Vagina (tissue), 2 donors: Measurements from ENCODE around the gene SAP30L. TPM values are rescaled to one million over a fixed set of nuclear protein-coding genes. Genes with fewer than 3 reads are reported as not detected.

Experiments used
- DNase-seq, 2 donors: peaks; one replicate each; pipeline ENCODE4 v3.0.0-alpha.2; 2017; ENCODE audit errors: extremely low spot score in 2 of 2
- H3K27ac ChIP-seq: fragments of 200-600 bp; sonication (generic); one replicate; pipeline ENCODE4 v1.5.1; 2019
- H3K27me3 ChIP-seq: fragments of 200-600 bp; sonication (generic); one replicate; pipeline ENCODE4 v1.5.1; 2019
- H3K36me3 ChIP-seq, 2 donors: fragments of 200-600 bp; sonication (generic); one replicate each; pipeline ENCODE4 v1.5.1; 2017 to 2019
- H3K4me1 ChIP-seq: fragments of 200-600 bp; sonication (generic); one replicate; pipeline ENCODE4 v1.5.1; 2019
- H3K4me3 ChIP-seq, 2 donors: fragments of 200-600 bp; sonication (generic); 1 replicate in 1 of 2; 2 replicates in 1 of 2; pipeline ENCODE4 v1.5.1; 2016 to 2019
- H3K9me3 ChIP-seq: fragments of 200-600 bp; sonication (generic); one replicate; pipeline ENCODE4 v1.5.1; 2019
- POLR2A ChIP-seq, 2 donors: fragments of 450-650 bp; IDR thresholded peaks; one replicate each; pipeline ENCODE4 v1.6.1; 2017; ENCODE audit warnings: antibody characterized with exemption in 2 of 2, mild to moderate bottlenecking in 2 of 2, moderate library complexity in 2 of 2
- POLR2AphosphoS5 ChIP-seq, 2 donors: sonication (generic); formaldehyde crosslinking; IDR thresholded peaks; one replicate each; pipeline ENCODE4 v1.9.0; 2017; ENCODE audit warnings: antibody characterized with exemption in 2 of 2, mild to moderate bottlenecking in 2 of 2, low read depth in 1 of 2; ENCODE audit not compliant: insufficient read depth in 1 of 2
- intact Hi-C: fragments of 100-400 bp; cut with DNase I; formaldehyde crosslinking; loops from one replicate; pipeline ENCODE4 v1.15.1; 2023
- total RNA-seq: library from RNA; depleted of rRNA; stranded (reverse); fragments of >200 nt; gene quantifications from one replicate; pipeline ENCODE4 v1.2.3, GENCODE V29; 2016
- TF ChIP-seq, protein P1 (sequence below), 3 experiments: fragments of 450-650 bp in 2 of 3; fragments of 200-600 bp in 1 of 3; sonication (generic) in 1 of 3; IDR thresholded peaks; one replicate each; pipeline ENCODE4 v1.5.1; 2017 to 2019; ENCODE audit warnings: antibody characterized with exemption in 3 of 3, mild to moderate bottlenecking in 2 of 3, moderate library complexity in 2 of 3

SAP30L gene
- total RNA-seq, 1 donor from 2014 or later: 54.3 TPM

DNA sequence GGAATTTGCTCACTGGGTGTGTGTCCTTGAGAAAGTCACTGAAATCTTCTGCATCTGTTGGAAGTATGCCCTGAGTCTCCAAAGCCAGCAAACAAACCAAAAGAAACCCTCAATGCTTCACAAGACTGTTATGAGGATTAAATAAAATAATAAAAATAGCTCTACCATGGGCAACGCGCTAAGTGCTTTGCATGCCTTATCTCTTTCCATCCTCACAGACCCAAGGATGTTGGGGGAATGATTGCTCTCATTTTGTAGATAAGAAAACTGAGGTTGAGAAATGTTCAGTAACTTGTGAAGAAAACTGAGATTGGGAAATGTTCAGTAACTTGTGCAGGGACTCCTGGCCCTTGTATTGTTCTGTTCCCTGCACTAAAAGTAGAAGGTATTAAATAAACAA is 24.3 kb downstream of the SAP30L start:
- intact Hi-C loops: no loop called here
- Histone ChIP-seq H3K9me3 (no peaks in the 10 kb centered on the region), H3K27ac (no peak overlapping the region), H3K4me3 (no peak overlapping the region), H3K27me3 (peaks cover 9% of the 10 kb centered on the region), H3K36me3 (no peaks in the 10 kb centered on the region), H3K4me1 (peaks cover 9% of the 10 kb centered on the region)
- no peak for DNase-seq
- TF ChIP-seq, protein P1, sequence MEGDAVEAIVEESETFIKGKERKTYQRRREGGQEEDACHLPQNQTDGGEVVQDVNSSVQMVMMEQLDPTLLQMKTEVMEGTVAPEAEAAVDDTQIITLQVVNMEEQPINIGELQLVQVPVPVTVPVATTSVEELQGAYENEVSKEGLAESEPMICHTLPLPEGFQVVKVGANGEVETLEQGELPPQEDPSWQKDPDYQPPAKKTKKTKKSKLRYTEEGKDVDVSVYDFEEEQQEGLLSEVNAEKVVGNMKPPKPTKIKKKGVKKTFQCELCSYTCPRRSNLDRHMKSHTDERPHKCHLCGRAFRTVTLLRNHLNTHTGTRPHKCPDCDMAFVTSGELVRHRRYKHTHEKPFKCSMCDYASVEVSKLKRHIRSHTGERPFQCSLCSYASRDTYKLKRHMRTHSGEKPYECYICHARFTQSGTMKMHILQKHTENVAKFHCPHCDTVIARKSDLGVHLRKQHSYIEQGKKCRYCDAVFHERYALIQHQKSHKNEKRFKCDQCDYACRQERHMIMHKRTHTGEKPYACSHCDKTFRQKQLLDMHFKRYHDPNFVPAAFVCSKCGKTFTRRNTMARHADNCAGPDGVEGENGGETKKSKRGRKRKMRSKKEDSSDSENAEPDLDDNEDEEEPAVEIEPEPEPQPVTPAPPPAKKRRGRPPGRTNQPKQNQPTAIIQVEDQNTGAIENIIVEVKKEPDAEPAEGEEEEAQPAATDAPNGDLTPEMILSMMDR (IDR thresholded peaks at IDR 0.05): no peak
- TF ChIP-seq POLR2AphosphoS5 (IDR thresholded peaks at IDR 0.05; ENCODE audit: insufficient read depth in 1 of 2, low read depth in 1 of 2) (no peak), POLR2A (IDR thresholded peaks at IDR 0.05) (no peak)

DNA sequence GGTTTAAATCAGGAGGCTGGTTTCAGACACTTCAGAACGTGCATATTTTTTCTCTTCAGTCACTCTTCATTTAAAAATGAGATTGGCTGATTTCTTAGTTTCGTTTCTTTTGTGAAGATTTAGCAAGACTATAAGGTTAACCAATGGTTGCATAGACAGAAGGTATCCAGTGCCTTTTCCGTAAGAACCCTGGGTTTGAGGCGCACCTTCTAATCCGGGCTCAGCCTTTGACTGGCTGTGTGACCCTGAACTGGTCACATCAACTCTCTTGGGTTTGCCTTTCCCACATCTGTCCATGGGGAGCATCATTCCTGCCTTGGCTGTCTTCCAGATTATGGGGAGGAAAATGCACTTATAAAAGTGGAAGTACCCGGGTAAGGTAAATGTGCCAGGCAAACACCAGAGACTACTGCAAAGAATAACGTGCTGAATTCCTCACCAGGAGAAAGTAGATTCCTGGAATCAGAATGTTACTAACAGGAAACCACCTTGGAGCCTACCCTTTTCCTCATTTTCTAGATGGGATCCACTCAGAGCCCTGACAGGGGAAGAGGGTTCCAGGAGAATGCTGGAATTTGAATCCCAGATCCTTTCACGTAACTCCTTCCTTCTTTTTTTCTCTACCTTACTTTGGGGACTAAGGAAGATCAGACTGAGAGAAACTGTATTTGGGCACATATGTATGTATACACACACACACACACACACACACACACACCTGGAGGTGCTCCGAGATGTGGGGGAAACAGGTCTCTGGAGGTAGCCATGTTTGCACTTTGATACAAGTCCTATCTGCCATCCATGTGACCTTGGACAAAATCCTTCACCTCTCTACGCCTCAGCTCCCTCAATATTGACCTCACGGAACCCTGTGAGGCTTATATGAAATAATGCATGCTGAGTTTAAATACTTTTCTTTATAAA is 25.4 kb downstream of the SAP30L start:
- Histone ChIP-seq H3K27me3 (peaks cover 20% of the 10 kb centered on the region), H3K4me3 (no peak overlapping the region), H3K27ac (no peak overlapping the region), H3K4me1 (peaks cover 19% of the 10 kb centered on the region), H3K36me3 (no peaks in the 10 kb centered on the region), H3K9me3 (no peaks in the 10 kb centered on the region)
- intact Hi-C loops: no loop called here
- TF ChIP-seq POLR2AphosphoS5 (IDR thresholded peaks at IDR 0.05; ENCODE audit: insufficient read depth in 1 of 2, low read depth in 1 of 2) (no peak), POLR2A (IDR thresholded peaks at IDR 0.05) (no peak)
- TF ChIP-seq, protein P1 (IDR thresholded peaks at IDR 0.05): no peak
- no peak for DNase-seq

DNA sequence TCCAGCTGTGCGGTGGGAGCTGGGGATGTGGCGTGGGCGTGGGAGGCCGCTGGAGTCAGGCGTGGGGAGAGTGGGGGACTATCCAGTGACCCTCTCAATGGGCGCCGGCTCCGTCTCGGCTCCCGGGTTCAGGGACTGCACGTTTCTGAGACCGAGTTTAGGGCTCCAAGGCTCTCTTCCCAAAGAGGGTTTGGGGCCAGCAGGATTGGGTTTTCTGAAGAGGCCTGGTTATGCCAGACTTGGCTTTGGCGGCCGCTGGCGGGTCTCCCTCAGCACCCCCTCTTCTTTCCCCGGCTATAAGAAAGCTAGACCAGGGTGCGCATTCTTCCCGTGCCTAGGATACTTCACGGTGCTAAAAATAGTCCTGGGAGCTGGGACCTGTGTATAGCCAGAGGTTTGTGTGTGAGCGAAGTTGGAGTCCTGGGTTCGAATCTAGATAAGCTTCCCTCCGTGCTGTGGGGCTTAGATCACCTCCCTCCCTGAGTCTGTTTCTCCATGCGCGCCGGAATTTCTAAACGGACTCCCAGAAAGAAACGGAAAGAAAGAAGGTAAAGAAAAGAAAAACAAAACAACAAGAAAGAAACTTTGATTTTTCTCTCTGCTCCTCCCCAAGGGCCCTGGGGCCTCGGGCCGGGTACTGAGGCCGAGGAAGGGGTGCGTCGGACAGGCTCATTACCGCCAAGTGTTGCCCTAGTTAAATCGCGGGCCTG is 27.2 kb downstream of the SAP30L start:
- no peak for DNase-seq
- peaks cover 36% of the 10 kb centered on the region for H3K4me1 ChIP-seq
- TF ChIP-seq POLR2A (IDR thresholded peaks at IDR 0.05) (no peak), POLR2AphosphoS5 (IDR thresholded peaks at IDR 0.05; ENCODE audit: insufficient read depth in 1 of 2, low read depth in 1 of 2) (no peak)
- TF ChIP-seq, protein P1 (IDR thresholded peaks at IDR 0.05): no peak
- intact Hi-C loops: no loop called here
- no peak overlapping the region for H3K27ac ChIP-seq
- H3K4me3 ChIP-seq: no peak overlapping the region
- no peaks in the 10 kb centered on the region for H3K9me3 ChIP-seq
- H3K36me3 ChIP-seq: no peaks in the 10 kb centered on the region
- H3K27me3 ChIP-seq: peaks cover 26% of the 10 kb centered on the region

DNA sequence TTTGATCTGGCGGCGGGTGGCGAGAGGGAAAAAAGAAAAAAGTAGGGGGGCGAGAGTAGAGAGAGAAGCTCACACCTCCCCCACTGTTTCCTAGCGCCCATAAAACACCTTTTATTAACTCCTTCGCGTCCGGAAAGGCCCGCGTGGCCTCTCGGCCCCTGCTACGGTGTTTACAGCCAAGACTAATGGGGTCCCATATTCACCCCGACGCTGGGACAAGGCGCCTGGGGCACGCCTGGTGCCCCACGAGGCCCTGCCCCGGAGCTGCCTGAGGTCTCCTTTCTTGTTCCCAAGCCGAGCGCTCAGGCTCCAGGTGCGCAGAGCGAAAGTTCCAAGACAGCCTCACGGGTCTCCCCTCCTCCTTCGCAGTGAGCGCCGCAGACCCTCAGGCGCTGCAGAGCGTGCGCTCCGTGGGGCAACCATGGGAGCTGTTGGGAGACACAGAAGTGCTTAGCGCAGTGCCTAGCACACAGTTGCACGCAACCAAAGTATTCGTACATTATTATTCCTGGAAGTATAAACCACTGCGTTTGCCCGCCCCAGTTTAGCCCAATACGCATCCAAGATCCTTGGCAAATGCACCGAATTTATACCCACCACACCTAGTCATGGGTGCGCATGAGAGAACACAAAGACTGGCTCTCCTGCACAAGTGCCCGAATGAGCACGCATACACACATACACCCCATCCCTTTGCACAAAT is 27.9 kb downstream of the SAP30L start:
- Histone ChIP-seq H3K4me1 (peaks cover 43% of the 10 kb centered on the region), H3K27ac (no peak overlapping the region), H3K27me3 (peaks cover 29% of the 10 kb centered on the region), H3K9me3 (no peaks in the 10 kb centered on the region), H3K4me3 (no peak overlapping the region), H3K36me3 (no peaks in the 10 kb centered on the region)
- intact Hi-C loops: no loop called here
- DNase-seq: no peak
- TF ChIP-seq POLR2A (IDR thresholded peaks at IDR 0.05) (no peak), POLR2AphosphoS5 (IDR thresholded peaks at IDR 0.05; ENCODE audit: insufficient read depth in 1 of 2, low read depth in 1 of 2) (no peak)
- TF ChIP-seq, protein P1 (IDR thresholded peaks at IDR 0.05): no peak
